GM21576 (cell line): ENCODE measurements around the gene SLC4A8.
"Not testable (repeated sequence)": the region's sequence is repeated elsewhere in the genome, so short reads cannot be mapped to it uniquely, and the experiment has no call there.

ENCODE experiments used
- ATAC-seq: cut with Tn5 transposase; IDR thresholded peaks from one replicate; pipeline ENCODE4 v1.9.1; 2021; ENCODE audit warnings: mild to moderate bottlenecking, moderate library complexity; ENCODE audit not compliant: unreplicated experiment

Gene SLC4A8

DNA sequence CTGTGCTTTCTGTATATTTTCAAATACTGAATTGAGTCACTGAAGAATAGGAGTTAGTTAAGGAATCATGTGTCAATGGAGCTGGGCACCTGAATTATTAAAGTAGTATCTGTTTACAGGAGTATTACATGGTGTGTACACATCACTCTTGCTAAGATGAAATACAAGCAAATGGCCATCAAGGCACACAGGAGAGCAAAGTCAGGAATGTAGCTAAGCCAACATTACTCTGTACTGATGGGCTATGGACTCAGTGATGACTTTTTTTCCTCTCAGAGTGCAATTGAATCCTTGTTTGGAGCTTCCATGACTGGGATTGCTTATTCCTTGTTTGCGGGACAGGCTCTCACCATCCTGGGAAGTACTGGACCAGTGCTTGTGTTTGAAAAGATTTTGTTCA, 45.5 kb downstream of the SLC4A8 start:
- no peak for ATAC-seq

DNA sequence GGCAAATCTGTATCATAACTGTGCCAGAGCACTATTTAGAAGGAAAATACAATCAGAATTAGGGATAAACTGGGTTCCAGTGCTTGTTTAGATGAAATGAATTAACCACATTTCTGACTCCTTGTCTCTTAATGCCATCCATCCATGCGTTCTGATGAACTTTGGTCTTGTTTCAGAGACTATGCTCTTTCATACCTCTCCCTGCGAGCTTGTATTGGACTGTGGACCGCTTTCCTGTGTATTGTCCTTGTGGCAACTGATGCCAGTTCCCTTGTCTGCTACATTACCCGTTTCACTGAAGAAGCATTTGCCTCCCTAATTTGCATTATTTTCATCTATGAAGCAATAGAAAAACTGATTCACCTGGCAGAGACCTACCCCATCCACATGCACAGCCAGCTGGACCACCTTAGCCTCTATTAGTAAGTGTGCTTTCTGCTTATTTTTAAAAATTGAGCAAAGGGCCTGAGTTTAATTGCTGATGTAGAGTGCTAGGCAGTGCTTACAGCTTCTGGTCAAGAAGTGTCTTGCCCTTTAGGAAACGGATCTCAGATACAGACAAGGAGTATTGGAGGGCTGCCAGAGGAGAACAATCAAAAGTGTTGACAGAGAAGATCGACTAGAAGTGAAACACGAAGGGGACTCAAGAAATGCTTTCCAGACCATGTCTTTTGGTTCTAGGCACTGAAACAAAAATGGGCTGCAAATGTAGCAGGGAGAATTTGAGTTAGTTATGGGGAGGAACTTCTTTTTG, 46.7 kb downstream of the SLC4A8 start:
- no peak for ATAC-seq

- ATAC-seq = no peak
Measured at GRCh38 chr12:51472984-51473383, 48.4 kb downstream of the SLC4A8 start.

GRCh38 chr12:51473947-51474346, 49.3 kb downstream of the SLC4A8 start:
- ATAC-seq = no peak

DNA sequence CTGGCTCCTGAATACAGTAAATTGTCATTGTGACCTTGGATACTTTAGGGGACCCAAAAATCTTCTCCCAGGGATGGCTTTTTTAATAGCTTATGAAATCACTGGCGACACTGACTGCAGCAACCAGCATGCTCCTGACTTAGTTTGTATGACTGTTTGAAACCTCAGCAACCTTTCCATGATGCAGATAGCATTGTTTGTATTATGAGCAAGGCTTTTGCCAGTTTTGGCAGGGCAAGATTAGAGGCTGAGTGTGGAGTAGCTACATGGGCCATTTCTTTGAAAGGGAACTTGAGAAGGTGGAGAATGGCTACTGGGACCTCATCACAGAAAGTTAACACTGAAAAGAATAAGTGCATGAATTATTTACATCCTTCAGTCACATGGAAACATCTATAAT, 50.9 kb downstream of the SLC4A8 start:
- ATAC-seq = no peak

- ATAC-seq = no peak
Measured at GRCh38 chr12:51480978-51481377, 56.3 kb downstream of the SLC4A8 start.

GRCh38 chr12:51482929-51483697, 58.5 kb downstream of the SLC4A8 start:
- no peak for ATAC-seq

GRCh38 chr12:51484119-51484518, 59.5 kb downstream of the SLC4A8 start:
- no peak for ATAC-seq

DNA sequence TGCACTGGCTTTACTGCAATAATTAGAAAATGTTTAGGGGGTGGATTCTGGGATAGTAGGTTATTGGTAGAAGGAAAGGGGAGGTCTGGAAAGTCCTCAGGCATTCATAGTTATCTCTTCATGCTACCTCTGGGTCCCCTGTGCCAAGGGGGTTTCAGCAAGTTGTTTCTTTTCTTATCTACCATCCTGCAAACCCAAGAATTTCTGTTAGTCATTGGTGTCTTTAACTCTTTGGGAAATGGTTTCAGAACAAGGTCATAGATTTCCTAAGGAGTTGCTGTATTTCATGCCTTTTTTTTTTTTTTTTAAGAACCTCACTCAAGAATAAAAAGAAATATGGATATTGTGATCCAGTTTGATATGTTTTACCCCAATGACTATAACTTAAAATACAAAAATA, 63.6 kb downstream of the SLC4A8 start:
- ATAC-seq = no peak

GRCh38 chr12:51493281-51493680, 68.7 kb downstream of the SLC4A8 start:
- ATAC-seq = no peak

DNA sequence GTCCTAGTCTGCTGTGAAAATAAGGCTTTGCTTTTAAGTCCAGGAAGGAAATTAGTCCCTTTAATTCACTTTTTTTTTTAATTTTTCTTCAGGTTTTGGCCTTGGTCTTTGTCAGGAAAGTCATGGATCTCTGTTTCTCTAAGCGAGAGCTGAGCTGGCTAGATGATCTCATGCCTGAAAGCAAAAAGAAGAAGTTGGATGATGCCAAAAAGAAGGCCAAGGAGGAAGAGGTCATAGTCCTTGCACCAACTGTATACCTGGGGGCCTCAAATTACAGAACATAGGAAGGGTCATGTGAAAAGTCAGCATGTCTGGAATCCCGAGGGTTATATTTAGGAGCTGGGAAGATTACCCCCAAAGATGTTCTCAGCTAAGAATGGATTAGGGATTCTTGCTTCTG, 72.3 kb downstream of the SLC4A8 start:
- ATAC-seq = no peak

DNA sequence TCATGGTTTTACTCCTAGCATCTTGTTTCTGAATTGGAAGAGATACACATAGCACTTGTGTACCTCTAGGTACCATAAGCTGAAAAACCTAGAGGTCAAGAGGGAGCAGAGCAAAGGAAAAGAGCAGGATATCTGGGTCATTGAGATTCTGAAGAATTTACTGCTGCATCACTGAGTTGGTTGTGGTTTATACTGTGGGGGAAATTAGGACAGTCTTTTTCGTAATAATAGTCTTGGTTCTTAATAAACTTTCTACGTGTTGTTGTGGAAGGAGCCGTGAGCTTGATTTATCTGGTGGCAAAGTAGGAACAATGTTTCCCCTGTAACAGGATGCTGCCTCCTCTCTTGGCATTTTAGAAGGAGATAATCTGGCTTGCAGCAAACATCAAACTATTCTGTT, 80.2 kb downstream of the SLC4A8 start:
- no peak for ATAC-seq

DNA sequence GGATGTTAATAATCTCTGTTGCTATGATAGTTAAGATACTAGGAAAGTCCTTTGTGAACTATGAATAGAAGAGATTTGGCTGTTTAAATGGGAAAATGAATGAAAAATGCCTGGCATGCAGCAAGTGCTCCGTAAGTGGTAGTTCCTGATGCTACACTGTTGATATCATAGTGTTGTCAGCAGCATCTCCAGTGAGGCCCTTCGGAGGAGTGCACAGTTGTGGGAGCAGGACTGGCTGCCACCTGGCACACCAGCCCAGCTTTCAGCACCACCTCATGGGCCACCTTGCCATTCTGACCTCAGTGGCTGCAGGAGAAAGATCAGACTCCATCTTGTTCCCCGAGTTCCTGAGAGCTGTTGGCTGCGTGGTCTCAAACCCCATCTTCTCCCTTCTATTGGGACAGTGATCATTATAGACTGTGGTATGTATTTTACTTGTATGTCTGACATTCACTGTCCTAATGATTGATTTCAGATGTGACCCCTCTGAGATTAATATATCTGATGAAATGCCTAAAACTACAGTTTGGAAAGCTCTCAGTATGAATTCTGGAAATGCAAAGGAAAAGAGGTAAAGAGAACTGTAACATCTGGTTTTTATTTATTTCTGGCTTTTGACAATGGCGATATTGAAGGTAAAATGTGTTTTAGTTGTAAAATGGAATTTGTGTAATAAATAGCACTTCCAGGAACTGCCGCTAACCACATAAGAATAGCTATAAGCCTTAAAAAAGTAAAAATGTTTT, 80.9 kb downstream of the SLC4A8 start:
- no peak for ATAC-seq

DNA sequence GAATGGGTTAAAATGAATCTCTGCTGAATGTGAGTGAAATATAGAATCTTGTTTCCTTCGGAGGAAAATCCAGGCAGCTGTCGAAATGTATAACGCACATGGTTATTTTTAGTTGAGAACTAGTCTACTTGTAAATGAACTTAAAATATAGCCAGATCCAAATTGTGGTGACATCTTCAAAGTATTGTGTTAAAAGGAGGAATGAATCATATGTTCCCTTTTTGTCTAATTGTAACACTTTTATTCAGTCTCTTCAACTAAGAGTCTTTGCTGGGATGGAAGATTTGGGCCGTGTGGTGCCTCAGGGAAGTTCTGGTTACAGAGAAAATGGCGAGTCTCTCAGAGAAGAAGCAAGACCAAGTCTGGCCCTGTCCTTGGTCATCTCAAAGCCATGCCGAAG, 82.5 kb downstream of the SLC4A8 start:
- no peak for ATAC-seq

- no peak for ATAC-seq
Measured at GRCh38 chr12:51508285-51508684, 83.7 kb downstream of the SLC4A8 start.

- no peak for ATAC-seq
Measured at GRCh38 chr12:51511546-51512260, 87.1 kb downstream of the SLC4A8 start.

DNA sequence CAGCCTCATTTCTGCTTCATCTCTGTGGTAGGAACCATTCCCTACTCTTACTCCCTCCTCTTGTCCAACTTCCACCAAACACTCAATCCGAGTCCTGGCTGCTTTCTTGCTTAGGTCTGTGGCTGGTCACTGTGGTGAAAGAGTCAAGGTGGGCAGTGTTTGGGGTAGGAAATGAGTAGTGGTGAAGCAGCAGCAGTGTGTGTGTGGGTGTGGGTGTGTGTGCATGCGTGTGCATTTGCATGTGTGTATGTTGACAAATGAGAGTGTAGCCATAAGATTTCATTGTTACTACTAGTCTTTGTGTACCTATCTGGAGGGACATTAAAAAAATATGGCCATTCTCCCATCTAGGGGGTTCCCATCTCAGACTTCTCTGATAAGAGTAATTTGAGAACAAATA, 87.8 kb downstream of the SLC4A8 start:
- ATAC-seq = no peak

DNA sequence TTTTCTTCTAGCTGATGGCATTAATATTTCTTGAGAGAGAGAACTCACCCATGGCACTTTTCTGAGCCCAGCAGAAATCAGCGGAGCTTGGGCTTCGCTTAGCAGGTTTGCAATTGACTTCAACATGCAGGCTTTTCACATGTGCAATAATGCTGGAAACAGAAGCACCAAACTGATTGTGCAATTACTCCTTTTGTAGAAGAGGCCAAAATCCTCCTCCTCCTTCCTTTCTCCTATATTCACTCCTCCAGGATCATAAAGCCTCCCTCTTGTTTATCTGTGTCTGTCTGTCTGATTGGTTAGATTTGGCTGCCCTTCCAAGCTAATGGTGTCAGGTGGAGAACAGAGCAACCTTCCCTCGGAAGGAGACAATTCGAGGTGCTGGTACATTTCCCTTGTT, 90.4 kb downstream of the SLC4A8 start:
- not testable (repeated sequence) for ATAC-seq

DNA sequence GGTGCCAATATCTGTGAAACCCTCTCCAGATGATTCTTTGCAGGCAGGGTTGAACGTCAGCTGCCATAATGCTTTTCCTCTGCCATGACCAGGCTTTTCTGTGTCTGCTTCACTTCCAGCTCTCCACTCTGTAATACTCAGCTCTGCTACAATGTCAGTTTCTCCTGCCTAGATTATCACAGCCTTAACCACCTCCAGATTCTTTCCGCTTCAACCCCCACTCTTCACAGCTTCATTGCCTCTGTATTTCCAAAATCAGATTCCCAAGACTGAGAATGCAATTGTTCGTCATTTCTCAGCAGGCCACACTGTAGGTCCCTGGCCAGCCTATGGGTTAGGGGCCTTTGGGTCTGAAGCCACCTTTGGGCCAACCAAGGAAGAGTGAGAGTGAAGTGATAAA, 92.7 kb downstream of the SLC4A8 start:
- no peak for ATAC-seq

DNA sequence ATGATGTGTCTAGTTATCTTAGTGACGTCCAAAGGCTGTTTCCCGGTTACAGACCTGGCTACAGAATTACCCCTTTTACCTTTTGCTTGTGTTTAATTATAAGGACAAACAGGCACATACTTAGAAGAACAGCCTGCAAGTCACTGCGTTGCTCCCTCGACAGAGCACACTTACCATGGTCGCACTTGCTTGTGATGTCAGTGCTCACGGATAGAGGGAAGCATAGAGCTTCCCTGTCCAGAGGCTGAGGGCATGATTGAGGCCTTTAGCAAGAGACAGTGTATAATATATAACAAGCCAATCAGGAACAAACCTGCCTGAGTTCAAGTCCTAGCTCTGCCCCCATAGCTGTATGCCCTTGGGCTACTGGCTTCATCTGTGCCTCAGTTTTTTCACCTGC, 93.2 kb downstream of the SLC4A8 start:
- no peak for ATAC-seq

- ATAC-seq = no peak
Measured at GRCh38 chr12:51519755-51520154, 95.1 kb downstream of the SLC4A8 start.
